GM12864 (cell line): ENCODE data around the gene IMPDH1.

Experiments used
- DNase-seq: peaks from one replicate; pipeline ENCODE4 v3.0.0-alpha.2; 2011; ENCODE audit warnings: low read depth
- H3K4me3 ChIP-seq: 2 replicates; pipeline ENCODE4 v1.5.1; 2011; ENCODE audit warnings: mild to moderate bottlenecking, low read depth, low read length, control low read depth
- TF ChIP-seq, protein P1 (sequence below): IDR thresholded peaks from 2 replicates; pipeline ENCODE4 v1.5.1; 2011; ENCODE audit warnings: low read depth, mild to moderate bottlenecking, moderate library complexity, low read length, control low read depth, inconsistent platforms; ENCODE audit errors: missing control alignments

The IMPDH1 gene

DNA sequence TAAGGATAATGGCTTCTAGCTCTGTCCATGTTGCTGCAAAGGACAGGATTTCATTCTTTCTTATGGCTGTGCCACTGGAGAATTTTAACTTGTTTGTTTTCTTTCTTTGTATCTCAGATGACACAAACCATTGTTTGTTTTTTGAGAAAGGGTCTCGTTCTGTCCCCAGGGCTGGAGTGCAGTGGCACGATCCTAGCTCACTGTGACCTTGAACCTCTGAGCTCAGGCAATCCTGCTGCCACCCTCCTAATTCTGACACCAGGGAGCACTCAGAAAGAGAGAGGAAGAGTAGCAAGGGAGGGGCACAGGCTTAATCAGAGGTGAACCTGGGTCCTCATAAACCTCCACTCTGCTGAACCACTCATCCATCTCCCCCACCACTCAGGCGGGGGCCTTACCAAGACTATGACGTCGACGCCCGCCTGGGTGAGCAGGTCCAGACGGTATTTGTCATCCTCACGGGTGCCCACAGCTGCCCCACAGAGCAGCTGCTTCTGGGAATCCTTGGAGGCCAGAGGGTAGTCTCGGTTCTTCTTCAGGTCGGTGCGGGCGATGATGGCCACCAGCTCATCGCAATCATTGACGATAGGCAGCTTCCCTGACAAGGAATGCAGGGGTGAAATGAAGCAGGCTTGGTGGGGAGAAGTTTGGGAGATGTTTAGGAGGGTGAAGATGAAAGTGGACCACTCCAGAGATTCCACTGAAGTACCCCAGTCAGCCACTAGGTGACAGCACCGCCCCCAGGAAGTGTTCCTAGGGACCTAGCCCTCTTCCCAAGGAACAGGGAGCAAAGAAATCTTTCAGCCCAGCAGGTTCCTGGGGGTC is 11.6 kb downstream of the IMPDH1 start:
- TF ChIP-seq, protein P1, sequence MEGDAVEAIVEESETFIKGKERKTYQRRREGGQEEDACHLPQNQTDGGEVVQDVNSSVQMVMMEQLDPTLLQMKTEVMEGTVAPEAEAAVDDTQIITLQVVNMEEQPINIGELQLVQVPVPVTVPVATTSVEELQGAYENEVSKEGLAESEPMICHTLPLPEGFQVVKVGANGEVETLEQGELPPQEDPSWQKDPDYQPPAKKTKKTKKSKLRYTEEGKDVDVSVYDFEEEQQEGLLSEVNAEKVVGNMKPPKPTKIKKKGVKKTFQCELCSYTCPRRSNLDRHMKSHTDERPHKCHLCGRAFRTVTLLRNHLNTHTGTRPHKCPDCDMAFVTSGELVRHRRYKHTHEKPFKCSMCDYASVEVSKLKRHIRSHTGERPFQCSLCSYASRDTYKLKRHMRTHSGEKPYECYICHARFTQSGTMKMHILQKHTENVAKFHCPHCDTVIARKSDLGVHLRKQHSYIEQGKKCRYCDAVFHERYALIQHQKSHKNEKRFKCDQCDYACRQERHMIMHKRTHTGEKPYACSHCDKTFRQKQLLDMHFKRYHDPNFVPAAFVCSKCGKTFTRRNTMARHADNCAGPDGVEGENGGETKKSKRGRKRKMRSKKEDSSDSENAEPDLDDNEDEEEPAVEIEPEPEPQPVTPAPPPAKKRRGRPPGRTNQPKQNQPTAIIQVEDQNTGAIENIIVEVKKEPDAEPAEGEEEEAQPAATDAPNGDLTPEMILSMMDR: peak; percentile 99
- no peak overlapping the region for H3K4me3 ChIP-seq
- DNase-seq: no peak

DNA sequence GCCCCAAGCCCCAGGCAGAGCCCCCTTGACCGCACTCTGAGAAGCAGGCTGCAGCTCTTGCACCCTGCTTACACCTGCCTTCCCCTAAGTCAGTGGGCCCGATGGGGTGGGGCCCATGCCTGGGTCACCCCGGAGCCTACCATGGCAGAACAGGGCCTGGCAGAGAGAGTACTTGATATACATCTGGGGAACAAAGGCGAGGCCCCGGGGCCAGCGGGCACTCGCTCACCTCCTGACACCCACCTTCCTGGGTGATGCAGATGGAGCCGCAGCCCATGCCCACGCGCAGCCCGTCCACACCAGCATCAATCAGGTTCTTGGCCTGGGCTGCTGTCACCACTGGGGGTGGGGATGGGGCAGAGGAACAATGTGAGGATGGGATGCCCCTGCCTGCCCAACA is 13.4 kb downstream of the IMPDH1 start:
- TF ChIP-seq, protein P1: no peak
- DNase-seq: no peak
- H3K4me3 ChIP-seq: no peak overlapping the region

DNA sequence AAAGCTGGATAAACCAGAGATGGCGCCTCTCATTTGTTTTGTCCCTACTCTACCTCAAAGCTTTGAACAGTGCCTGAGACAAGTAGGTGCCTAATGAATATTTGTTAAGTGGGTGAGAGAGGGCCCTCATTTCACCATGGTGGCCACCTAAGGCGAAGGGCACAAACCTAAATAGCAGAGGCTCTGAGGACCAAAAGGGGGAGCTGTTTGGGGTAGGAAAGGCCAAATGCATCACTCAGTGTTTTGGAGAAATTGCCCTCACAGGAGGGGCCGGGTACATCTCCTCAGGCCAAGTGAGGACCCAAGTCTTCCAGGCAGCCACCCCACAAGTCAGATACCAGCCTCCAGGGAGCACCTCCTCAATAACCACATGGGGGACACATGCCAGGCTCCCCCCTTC is 14.0 kb downstream of the IMPDH1 start:
- TF ChIP-seq, protein P1: peak; percentile 15
- DNase-seq: no peak
- H3K4me3 ChIP-seq: no peak overlapping the region

DNA sequence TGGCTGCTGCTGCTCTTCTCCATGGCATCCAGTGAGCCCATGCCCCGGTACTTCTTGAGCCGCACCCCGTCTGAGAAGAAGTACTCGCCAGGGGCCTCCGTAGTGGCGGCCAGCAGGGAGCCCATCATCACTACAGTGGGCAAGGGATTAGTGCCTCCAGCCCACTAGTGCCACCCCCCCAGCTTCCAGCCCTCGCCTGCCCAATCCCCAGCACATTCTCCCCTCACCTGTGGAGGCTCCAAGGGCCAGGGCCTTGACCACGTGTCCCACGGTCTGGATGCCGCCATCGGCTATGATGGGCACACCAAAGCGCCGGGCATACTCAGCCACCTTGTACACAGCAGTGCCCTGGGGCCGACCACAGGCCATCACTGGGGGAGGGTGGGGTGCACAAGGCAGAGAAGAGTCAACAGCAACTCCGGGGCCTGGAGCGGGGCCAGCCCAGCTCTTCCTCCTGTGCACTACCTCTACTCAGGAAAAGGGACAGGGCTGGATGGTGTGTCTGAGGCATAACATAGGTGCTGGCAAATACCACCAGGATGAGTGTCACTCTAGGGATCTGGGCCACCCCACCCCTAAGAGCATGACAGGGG is 14.8 kb downstream of the IMPDH1 start:
- H3K4me3 ChIP-seq: no peak overlapping the region
- DNase-seq: no peak
- TF ChIP-seq, protein P1: no peak

DNA sequence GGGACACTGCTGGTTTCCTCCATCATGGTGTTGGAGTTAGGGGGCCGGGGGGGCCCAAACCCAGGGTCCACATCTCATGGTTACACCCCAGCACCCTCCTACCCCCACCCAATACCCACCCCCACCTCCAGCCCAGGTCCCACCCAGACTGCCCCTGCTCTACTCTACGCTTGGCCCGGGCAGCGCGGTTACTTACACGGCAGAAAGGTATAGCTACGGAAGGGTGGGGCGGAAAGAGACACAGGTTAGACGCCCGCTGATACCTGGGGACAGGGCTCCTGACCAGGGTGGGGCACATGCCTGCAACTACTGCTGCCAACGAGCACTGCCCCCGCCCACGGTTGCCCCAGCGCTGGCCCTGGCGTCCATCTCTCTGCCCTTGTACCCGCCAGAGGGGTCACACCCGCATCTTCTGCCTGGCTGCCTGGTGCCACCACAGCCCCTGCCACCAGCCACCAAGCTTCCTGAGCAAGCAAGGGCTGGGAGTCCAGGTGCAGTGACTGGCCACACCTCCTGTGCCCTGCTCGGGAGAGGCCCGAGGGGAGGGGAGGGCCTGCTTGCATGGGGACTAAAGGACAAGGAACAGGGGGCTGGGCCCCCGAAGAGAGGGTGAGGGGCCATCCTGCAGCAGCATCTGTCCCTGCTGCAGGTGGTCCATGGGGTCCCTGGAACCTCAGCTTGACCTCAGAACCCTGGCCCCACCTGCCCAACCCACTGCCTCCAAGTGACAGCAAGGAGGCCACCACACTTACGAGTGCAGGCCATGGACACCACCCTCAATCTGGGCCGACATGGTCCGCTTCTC is 16.1 kb downstream of the IMPDH1 start:
- no peak for DNase-seq
- TF ChIP-seq, protein P1: no peak
- no peak overlapping the region for H3K4me3 ChIP-seq

DNA sequence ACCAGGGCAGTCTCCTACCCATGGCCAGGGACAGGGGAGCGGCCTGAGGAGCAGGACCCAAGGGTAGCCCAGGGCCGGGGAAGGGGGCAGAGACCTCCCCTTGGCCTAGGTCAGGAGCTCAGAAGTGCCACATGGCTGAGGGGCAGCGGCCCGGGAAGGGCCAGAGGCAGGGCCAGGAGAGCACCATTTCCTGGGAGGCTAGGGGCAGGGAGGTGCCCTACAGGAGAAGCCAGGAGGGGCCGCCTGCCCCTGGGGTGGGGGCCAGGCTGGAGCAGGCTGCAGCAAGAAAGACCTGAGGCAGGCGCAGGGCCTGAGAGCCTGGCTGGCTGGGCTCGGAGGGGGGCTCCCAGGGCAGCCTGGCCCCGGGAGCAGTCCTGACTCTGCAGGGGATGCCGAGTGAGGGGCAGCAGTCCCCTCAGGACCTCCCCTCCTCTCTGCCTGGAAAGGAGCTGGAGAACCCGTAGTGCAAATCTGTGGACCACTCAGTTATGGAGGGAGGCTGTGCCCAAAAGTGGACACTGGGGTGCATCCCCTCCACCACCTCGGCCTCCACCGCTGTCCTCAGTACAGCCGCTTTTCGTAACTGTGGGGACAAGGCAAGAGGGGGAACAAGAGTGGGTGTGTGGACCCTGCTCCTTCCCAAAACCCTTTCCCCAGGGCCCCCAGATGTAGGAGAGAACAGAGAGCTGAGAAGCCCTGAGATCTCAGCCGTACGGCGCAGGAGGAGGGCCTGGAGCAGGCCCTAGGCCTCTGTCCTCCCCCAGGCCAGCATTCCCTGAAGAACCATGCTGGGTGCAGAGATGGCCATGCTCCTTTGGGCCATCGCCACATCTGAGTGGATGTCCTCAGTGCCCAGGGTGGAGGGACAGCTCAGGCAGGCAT is 17.1 kb downstream of the IMPDH1 start:
- H3K4me3 ChIP-seq: no peak overlapping the region
- TF ChIP-seq, protein P1: no peak
- DNase-seq: no peak
